NCI-H526 treated with DMSO at 0.1 percent for 48 hours (cell line): ENCODE data around the gene CACNG7.
A peak's percentile ranks its signal among the peaks of the same experiment; 100 is the strongest.

ENCODE experiments used
- DNase-seq: peaks from one replicate; lab custom pipeline; 2025; lab: John Stamatoyannopoulos, UW

Gene CACNG7

DNA sequence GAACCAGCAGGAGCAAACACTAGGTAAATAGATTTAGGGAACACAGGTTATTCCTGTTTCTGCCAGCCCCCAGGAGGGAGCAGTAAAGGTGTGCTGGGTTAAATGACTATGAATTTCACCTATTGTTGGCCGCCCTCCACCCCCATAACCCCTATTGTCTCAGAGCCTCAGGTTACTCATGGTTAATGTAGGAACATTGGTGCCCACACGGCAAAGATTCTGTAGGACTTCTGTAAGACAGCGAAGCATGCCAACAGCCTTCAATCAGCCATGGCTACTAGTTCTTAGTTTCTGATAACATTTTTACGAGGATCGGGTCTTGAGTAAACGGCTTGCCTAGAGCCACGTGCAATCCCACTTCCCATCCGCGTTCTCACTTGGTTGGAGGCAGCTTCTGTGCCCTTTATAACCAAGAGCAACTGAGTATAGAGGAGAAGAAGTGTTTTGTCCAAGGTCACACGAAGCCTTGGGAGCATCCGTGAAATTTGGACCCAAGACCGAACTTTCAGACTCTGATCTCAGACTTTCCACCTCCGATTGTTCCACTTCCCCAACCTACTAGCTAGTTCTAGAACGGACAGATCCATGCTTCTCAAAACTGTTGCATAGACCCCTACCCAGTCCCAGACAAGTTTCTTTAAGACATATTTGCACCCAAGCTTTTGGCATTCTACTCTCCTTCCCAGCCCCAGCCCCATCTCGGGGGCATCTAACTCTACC is 48.5 kb downstream of the CACNG7 start:
- no peak for DNase-seq

- DNase-seq, result no peak
Observed at GRCh38 chr19:53958168-53958571, 49.1 kb downstream of the CACNG7 start.

DNA sequence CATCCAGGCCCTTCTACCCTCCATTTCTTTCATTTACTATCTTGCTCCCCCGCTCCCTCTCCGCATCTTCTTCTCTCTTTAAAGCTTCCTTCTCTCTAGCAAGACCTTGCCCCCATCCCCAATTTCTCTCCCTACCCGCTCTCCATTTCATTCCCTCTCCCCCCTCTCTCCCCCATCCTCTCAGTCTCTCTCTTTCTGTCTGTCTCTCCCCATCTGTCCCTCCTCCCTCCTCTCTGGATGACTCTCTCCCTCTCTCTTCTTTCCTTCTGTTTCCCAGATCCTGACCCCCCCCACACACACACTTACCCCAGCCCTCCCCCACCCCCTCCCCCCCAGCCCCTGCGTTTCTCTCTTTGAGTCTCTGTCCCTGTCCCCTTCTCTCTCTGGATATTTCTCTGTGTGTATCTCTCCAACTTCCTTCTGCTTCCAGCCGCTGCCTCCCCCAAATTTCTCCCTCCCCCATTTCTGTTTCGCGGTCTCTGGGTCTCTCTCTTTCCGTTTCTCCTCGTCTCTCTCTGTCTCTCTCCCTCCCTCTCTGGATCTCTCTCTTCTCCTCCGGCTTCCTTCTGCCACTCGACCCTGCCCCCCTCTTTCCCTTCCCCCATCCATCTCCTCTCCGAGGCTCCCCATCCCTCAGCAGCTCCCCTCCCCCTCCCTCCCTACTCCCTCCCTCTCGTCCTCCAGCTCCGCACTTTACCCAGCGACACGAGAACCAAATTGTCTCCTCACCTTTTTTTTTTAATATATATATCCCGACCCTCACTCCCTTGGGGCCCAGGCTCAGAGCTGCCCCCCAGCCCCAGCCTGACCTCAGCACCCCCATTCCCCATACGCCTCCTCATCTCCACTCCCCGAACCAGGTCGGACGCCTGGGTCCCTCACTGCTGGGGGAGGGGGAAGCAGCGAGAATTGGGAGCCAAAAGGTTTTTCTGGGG is 50.0 kb downstream of the CACNG7 start:
- no peak for DNase-seq

DNA sequence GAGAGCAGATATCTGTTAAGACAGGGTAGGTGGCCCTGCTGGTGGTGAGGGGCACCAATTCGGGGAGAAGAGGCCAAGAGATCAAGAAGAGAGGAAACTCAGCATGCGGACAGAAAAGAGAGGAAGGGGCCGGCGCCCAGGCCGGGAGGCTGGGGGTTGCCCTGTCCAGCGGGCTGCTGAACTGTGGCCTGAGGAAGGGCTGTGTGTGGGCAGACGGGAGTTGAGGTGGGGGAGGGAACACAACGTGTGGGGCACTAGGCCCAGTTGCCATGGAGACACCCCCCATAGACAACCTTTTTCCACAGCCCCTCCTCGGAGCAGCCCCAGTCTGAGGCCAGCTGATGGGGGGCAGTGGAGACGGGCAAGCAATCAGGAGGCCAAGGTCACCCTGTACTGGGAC is 51.1 kb downstream of the CACNG7 start:
- no peak for DNase-seq

DNA sequence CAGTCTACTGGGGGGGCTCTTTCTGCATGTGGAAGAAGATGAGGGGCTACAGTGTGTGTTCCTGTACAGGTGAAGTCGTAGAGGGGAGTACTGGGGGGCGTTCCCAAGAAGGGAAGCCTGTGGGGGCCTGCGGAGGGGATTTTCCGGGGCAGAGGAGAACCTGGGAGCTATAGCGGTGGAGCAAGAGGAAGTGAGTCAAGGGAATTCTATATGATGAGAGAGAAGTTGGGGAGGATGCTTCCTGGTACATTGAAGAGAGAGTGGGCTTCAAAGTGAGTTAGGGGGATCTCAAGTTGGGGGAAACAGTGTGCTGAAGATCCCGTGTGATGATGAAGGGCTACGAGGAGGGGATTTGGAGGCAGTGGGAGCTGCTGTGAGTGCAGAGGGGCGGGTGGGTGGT is 51.8 kb downstream of the CACNG7 start:
- DNase-seq, result no peak

- no peak for DNase-seq
Observed at GRCh38 chr19:53961523-53962356, 52.7 kb downstream of the CACNG7 start.

GRCh38 chr19:53962887-53963431 is 53.9 kb downstream of the CACNG7 start, which contains the start of gene CACNG8:
Gene CACNG8, plus strand, starts transcription at chr19:53962937.
- no peak for DNase-seq

- DNase-seq, result no peak
Observed at GRCh38 chr19:53965091-53965490, 56.0 kb downstream of the CACNG7 start.

DNA sequence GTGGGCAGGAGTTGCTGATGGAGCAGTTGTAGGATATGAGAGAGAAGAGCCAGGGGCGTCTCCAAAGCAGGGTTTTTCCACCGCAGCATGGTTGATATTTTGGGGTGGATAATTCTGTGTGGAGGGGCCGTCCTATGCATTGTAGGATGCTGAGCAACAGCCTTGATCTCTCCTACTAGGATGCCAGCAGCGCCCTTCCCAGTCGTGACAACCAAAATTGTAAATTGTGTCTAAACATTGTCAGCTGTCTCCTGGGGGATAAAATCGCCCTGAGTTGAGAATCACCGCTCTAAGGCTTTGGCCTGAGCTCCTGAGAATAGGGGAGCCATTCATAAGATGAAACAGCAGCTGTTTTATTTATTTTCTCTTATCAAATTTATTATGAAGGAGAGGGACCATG is 57.9 kb downstream of the CACNG7 start:
- DNase-seq, result no peak

- DNase-seq, result no peak
Observed at GRCh38 chr19:53969366-53969765, 60.3 kb downstream of the CACNG7 start.

DNA sequence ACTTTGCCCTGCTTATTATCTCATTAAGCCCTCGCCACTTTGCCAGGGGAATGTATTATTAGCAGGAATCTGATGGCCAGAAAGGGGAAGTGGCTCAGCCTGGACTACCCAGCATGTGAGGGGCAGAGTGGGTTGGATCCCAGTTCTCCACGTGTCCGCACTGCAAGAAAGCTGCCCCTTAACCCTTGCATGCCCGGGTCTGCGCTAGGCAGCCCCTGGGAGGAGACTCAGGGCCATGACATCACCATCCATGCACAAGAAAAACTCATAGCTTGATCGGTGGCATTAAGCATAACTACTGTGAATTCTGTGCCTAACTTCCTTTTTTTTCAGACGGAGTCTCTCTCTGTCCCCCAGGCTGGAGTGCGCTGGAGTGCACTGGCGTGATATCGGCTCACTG is 62.6 kb downstream of the CACNG7 start:
- no peak for DNase-seq

DNA sequence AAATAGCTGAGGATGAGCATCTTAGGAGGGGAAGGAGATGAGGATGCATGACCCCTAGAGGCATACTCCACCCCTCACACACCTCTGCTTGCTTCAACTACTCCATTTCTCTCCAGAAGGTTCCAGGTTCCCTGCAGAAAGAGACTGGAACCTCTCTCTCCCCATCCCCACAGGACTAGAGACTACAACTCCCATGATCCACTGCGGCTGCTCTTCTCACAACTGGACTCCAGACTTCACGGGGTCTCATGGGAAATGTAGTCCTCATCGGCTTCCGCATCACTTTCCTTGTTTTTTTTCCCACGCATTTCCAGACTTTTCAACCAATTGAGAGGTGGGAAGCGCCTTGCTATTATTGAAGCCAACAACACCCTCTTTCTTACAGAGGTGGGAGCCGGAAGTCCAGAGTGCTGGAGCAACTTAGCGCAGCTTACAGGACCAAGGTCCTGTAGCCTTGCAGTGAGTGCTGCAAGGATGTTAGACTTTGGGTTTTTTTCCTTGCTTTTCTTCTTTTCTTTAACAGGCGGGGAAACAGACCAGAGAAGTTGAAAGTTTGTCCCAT is 68.4 kb downstream of the CACNG7 start:
- peak; percentile 93 for DNase-seq

DNA sequence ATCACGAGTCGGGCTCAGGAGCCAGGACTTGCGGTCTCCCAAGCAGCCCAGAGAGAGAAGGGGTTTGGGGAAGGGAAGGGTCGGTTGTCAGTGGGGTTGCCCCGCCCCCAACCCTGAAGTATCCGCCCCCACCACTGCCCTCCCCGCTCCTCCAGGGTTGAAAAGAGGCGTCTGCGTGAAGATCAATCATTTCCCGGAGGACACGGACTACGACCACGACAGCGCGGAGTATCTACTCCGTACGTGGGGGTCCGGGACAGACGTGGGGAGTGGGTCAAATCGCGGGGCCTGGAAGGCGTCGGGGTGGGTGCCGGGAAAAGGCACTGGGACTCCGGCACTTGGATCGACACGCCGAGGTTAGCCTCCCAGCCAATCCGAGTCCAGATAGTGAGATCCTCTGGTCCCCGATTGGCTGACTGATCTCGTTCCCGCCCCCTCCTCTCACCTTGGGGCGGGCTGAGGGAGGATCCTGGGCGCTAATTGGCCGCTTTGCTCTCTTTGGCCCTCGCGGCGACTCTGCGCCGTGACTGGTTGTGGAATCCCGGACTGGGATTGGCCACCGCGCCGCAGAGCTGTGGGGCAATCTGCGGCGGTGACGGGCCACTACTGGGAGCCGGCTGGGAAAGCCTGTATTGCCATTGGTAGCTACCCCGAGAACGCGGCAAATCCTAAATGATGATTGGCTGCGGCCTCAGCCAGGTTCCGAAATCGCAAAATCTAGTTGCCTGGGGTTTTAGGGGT is 69.1 kb downstream of the CACNG7 start:
- no peak for DNase-seq

GRCh38 chr19:53978975-53979801 is 70.1 kb downstream of the CACNG7 start:
- no peak for DNase-seq

GRCh38 chr19:53980539-53981375 is 71.7 kb downstream of the CACNG7 start:
- peak; percentile 88 for DNase-seq

DNA sequence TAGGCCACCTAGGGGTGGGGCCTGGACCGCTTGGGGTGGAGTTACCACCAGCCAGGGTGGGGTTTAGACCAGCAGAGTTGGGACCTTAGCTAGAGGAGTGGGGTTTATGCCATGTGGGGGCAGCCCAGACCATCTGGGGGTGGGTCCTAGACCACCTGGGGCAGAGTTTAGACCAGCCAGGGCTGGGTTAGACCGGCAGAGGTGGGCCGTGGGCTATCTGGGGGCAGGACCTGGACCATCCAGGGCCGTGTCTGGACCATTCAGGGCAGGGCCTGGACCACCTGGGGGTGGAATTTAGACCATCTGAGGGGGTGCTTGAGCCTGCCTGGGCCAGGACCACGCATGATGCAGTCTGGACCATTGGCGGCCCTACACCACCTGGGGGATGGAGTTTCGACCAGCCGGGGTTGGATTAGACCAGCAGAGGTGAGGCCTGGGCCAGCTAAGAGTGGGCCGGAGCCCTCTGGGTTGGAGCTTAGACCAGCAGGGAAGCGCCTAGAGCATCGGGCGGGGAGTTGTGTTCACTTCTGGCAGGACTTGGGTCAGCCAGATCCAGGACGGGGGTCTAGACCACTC is 72.4 kb downstream of the CACNG7 start:
- DNase-seq, result no peak

DNA sequence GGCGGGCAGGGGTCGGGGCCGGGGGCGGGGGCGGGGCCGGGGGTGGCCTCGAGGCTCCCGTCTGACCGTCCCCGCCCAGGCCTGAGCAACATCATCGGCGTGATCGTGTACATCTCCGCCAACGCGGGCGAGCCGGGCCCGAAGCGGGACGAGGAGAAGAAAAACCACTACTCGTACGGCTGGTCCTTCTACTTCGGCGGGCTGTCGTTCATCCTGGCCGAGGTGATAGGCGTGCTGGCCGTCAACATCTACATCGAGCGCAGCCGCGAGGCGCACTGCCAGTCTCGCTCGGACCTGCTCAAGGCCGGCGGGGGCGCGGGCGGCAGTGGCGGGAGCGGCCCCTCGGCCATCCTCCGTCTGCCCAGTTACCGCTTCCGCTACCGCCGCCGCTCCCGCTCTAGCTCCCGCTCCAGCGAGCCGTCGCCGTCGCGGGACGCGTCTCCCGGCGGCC is 72.9 kb downstream of the CACNG7 start:
- DNase-seq, result no peak

DNA sequence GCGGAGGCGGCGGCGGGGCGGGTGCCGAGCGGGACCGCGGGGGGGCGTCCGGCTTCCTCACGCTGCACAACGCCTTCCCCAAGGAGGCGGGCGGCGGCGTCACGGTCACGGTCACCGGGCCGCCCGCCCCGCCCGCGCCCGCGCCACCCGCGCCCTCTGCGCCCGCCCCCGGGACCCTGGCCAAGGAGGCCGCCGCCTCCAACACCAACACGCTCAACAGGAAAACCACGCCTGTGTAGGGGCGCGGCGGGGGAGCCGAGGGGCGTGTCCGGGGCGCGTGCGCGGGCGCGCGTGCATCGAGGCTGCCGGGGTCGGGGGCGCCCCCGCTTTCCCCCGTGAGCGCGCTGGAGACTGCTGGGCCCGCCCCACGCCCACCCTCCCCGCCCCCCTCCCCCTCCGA is 73.5 kb downstream of the CACNG7 start:
- peak; percentile 22 for DNase-seq
